ENCODE results near the gene NPHP4.

- TF ChIP-seq YY1 (IDR thresholded peaks at IDR 0.05; ENCODE audit: insufficient read depth, insufficient read length) (no peak), SUZ12 (IDR thresholded peaks at IDR 0.05; ENCODE audit: extremely low read depth, insufficient read depth, insufficient read length) (no peak), ZNF274 (IDR thresholded peaks at IDR 0.05; ENCODE audit: low read depth, low read length) (no peak)
Measured at GRCh38 chr1:5982868-5983267, 9.4 kb downstream of the NPHP4 start.
